DND-41 (cell line): Measurements from ENCODE around the gene GLE1.

Experiments used
- ATAC-seq: fragments of 200-7000 bp; cut with Tn5 transposase; 3 replicates; pipeline ENCODE4 v1.9.1; 2021; ENCODE audit warnings: low read depth; ENCODE audit not compliant: insufficient read depth
- DNase-seq: peaks from one replicate; pipeline ENCODE4 v3.0.0-alpha.2; 2020
- H2AFZ ChIP-seq: 2 replicates; pipeline ENCODE4 v1.6.0; 2012; ENCODE audit warnings: low read depth, low read length
- H3K27ac ChIP-seq: 2 replicates; pipeline ENCODE4 v1.5.1; 2012; ENCODE audit warnings: low read length, inconsistent platforms
- H3K27me3 ChIP-seq: fragments of 200-600 bp; sonication (generic); 2 replicates; pipeline ENCODE4 v1.6.0; 2012; ENCODE audit warnings: low read length, mild to moderate bottlenecking, inconsistent platforms; ENCODE audit not compliant: insufficient read depth, poor library complexity
- H3K36me3 ChIP-seq: 2 replicates; pipeline ENCODE4 v1.5.1; 2012; ENCODE audit warnings: low read length, inconsistent platforms; ENCODE audit not compliant: insufficient read depth
- H3K4me1 ChIP-seq: 2 replicates; pipeline ENCODE4 v1.5.1; 2012; ENCODE audit warnings: mild to moderate bottlenecking, low read length; ENCODE audit not compliant: insufficient read depth
- H3K4me2 ChIP-seq: 2 replicates; pipeline ENCODE4 v1.6.0; 2012; ENCODE audit warnings: mild to moderate bottlenecking, moderate library complexity, low read length, inconsistent platforms; ENCODE audit not compliant: insufficient read depth
- H3K4me3 ChIP-seq, 2 experiments: fragments of 200-600 bp in 1 of 2; shearing (Covaris generic) in 1 of 2; 2 replicates each; pipeline ENCODE4 v1.5.1; 2012 to 2016; ENCODE audit warnings: inconsistent platforms in 2 of 2, low read length in 2 of 2, mild to moderate bottlenecking in 2 of 2, low read depth in 1 of 2, moderate library complexity in 1 of 2
- H3K79me2 ChIP-seq: 2 replicates; pipeline ENCODE4 v1.6.0; 2012; ENCODE audit warnings: low read length, inconsistent platforms; ENCODE audit not compliant: insufficient read depth
- H3K9ac ChIP-seq: 2 replicates; pipeline ENCODE4 v1.6.0; 2012; ENCODE audit warnings: low read depth, mild to moderate bottlenecking, inconsistent platforms, low read length, moderate library complexity
- H3K9me3 ChIP-seq: 2 replicates; pipeline ENCODE4 v1.5.1; 2012; ENCODE audit warnings: low read length, moderate library complexity, mild to moderate bottlenecking, inconsistent platforms; ENCODE audit not compliant: insufficient read depth, severe bottlenecking
- H4K20me1 ChIP-seq: 2 replicates; pipeline ENCODE4 v1.6.0; 2012; ENCODE audit warnings: low read length; ENCODE audit not compliant: insufficient read depth
- EZH2 ChIP-seq: IDR thresholded peaks from 3 replicates; pipeline ENCODE4 v1.6.1; 2012; ENCODE audit warnings: borderline replicate concordance, low read depth, mild to moderate bottlenecking, moderate library complexity, low read length, inconsistent platforms; ENCODE audit not compliant: severe bottlenecking
- TF ChIP-seq, protein P1 (sequence below): IDR thresholded peaks from 2 replicates; pipeline ENCODE4 v1.5.1; 2012; ENCODE audit warnings: borderline replicate concordance, low read length, moderate library complexity, mild to moderate bottlenecking; ENCODE audit not compliant: poor library complexity, severe bottlenecking; ENCODE audit errors: extremely low read depth

GLE1 gene

DNA sequence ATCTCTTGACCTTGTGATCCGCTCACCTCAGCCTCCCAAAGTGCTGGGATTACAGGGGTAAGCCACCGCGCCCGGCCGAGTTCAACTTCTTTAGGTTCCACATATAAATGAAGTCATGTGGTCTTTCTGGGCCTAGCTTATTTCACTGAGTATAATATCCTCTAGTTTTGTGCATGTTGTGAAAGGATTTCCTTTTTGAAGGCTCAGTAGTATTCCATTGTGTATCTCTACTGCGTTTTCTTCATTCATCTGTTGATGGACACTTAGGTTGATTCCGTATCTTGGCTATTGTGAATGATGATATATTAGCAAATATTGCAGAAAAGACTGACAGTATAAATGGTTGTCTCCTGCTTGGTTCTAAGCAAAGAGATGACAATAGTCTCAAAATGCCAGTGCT, 28.7 kb upstream of the GLE1 start:
- no peak overlapping the region for H3K9ac ChIP-seq
- H2AFZ ChIP-seq, result no peak overlapping the region
- ATAC-seq (no peak), DNase-seq (no peak)
- H3K4me1 ChIP-seq, result no peaks in the 10 kb centered on the region
- H3K36me3 ChIP-seq, result peaks cover 58% of the 10 kb centered on the region
- H3K4me3 ChIP-seq, result no peak overlapping the region
- no peak overlapping the region for H3K4me2 ChIP-seq
- H3K27me3 ChIP-seq, result no peaks in the 10 kb centered on the region
- TF ChIP-seq, protein P1, sequence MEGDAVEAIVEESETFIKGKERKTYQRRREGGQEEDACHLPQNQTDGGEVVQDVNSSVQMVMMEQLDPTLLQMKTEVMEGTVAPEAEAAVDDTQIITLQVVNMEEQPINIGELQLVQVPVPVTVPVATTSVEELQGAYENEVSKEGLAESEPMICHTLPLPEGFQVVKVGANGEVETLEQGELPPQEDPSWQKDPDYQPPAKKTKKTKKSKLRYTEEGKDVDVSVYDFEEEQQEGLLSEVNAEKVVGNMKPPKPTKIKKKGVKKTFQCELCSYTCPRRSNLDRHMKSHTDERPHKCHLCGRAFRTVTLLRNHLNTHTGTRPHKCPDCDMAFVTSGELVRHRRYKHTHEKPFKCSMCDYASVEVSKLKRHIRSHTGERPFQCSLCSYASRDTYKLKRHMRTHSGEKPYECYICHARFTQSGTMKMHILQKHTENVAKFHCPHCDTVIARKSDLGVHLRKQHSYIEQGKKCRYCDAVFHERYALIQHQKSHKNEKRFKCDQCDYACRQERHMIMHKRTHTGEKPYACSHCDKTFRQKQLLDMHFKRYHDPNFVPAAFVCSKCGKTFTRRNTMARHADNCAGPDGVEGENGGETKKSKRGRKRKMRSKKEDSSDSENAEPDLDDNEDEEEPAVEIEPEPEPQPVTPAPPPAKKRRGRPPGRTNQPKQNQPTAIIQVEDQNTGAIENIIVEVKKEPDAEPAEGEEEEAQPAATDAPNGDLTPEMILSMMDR, result no peak
- TF ChIP-seq EZH2, result no peak
- H3K79me2 ChIP-seq, result no peaks in the 10 kb centered on the region
- no peaks in the 10 kb centered on the region for H3K9me3 ChIP-seq
- no peak overlapping the region for H3K27ac ChIP-seq
- peaks cover 4% of the 10 kb centered on the region; the same call in 1 of the 2 replicates for H4K20me1 ChIP-seq

DNA sequence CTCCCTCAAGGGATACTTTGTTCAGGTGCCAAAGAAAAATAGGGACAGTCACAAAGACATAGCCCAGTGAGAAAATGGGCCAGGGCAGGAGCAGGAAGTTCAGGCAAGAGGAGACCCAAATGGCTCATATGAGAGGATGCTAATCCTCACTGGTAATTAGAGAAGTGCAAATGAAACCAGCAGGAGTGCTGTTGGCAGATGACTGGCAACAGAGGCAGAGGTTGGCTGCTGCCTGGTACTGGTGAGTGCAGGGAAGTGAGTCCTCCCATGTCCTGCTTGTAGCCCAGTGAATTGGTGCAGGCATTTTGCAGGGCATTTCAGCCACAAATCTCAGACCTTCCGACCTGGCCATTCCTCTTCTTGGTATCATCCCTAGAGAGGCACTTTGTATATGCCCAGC, 25.3 kb upstream of the GLE1 start:
- TF ChIP-seq, protein P1, result no peak
- no peak for TF ChIP-seq EZH2
- Histone ChIP-seq H4K20me1 (peaks cover 2% of the 10 kb centered on the region; the same call in 1 of the 2 replicates), H2AFZ (no peak overlapping the region), H3K9me3 (no peaks in the 10 kb centered on the region), H3K4me1 (no peaks in the 10 kb centered on the region), H3K79me2 (no peaks in the 10 kb centered on the region), H3K27me3 (no peaks in the 10 kb centered on the region), H3K27ac (no peak overlapping the region), H3K9ac (no peak overlapping the region), H3K4me3 (no peak overlapping the region), H3K4me2 (no peak overlapping the region), H3K36me3 (peaks cover 62% of the 10 kb centered on the region)
- no peak for ATAC-seq
- DNase-seq, result no peak

GRCh38 chr9:128481561-128481960, 23.0 kb upstream of the GLE1 start:
- H4K20me1 ChIP-seq, result peaks cover 2% of the 10 kb centered on the region; the same call in 1 of the 2 replicates
- no peak overlapping the region for H2AFZ ChIP-seq
- H3K27ac ChIP-seq, result no peak overlapping the region
- no peak overlapping the region for H3K4me3 ChIP-seq
- no peak overlapping the region for H3K9ac ChIP-seq
- DNase-seq (no peak), ATAC-seq (no peak)
- no peaks in the 10 kb centered on the region for H3K27me3 ChIP-seq
- H3K4me2 ChIP-seq, result no peak overlapping the region
- H3K36me3 ChIP-seq, result peaks cover 78% of the 10 kb centered on the region
- H3K4me1 ChIP-seq, result no peaks in the 10 kb centered on the region
- H3K79me2 ChIP-seq, result no peaks in the 10 kb centered on the region
- TF ChIP-seq, protein P1, result no peak
- no peak for TF ChIP-seq EZH2
- H3K9me3 ChIP-seq, result no peaks in the 10 kb centered on the region

GRCh38 chr9:128482186-128482585, 22.3 kb upstream of the GLE1 start:
- no peak for TF ChIP-seq EZH2
- TF ChIP-seq, protein P1, result no peak
- Histone ChIP-seq H3K4me1 (no peaks in the 10 kb centered on the region), H3K36me3 (peaks cover 84% of the 10 kb centered on the region), H3K79me2 (no peaks in the 10 kb centered on the region), H3K27me3 (no peaks in the 10 kb centered on the region), H4K20me1 (peaks cover 2% of the 10 kb centered on the region; the same call in 1 of the 2 replicates), H3K4me2 (no peak overlapping the region), H3K4me3 (no peak overlapping the region), H2AFZ (no peak overlapping the region), H3K9me3 (no peaks in the 10 kb centered on the region), H3K9ac (no peak overlapping the region), H3K27ac (no peak overlapping the region)
- ATAC-seq (no peak), DNase-seq (no peak)
